NCI-H2081 treated with DMSO at 0.1 percent for 48 hours (cell line): ENCODE measurements around the gene RNF148.
"Not testable (repeated sequence)": the region's sequence is repeated elsewhere in the genome, so short reads cannot be mapped to it uniquely, and the experiment has no call there.

Experiments
- DNase-seq: peaks from one replicate; lab custom pipeline; 2025; lab: John Stamatoyannopoulos, UW

The RNF148 gene

GRCh38 chr7:122689346-122690109, 13.2 kb downstream of the RNF148 start:
- no peak for DNase-seq

- no peak for DNase-seq
Measured at GRCh38 chr7:122688400-122688998, 14.2 kb downstream of the RNF148 start.

GRCh38 chr7:122686360-122686878, 16.3 kb downstream of the RNF148 start:
- DNase-seq: no peak

- DNase-seq: no peak
Measured at GRCh38 chr7:122684504-122684903, 18.2 kb downstream of the RNF148 start.

- DNase-seq: no peak
Measured at GRCh38 chr7:122682815-122683550, 19.7 kb downstream of the RNF148 start.

- not testable (repeated sequence) for DNase-seq
Measured at GRCh38 chr7:122681186-122681585, 21.5 kb downstream of the RNF148 start.

DNA sequence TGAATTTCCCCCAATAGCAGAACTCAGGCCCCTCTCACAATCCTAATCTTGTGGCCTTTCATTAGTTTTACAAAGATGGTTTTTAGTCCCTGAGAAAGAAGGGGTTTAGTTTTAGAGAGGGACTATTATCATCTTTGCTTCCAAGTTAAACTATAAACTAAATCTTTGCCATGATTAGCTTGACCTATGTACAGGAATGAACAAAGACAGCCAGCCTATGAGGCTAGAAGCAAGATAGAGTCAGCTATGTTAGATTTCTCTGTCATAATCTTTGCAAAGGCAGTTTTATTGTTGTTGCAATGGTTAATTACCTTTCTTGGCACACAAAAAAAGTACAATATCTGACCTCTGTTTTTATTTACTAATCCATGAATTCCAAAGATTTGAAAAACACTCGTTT, 22.9 kb downstream of the RNF148 start:
- DNase-seq: no peak

GRCh38 chr7:122679269-122679709, 23.4 kb downstream of the RNF148 start:
- DNase-seq: not testable (repeated sequence)

GRCh38 chr7:122677149-122677548, 25.6 kb downstream of the RNF148 start:
- DNase-seq: no peak

DNA sequence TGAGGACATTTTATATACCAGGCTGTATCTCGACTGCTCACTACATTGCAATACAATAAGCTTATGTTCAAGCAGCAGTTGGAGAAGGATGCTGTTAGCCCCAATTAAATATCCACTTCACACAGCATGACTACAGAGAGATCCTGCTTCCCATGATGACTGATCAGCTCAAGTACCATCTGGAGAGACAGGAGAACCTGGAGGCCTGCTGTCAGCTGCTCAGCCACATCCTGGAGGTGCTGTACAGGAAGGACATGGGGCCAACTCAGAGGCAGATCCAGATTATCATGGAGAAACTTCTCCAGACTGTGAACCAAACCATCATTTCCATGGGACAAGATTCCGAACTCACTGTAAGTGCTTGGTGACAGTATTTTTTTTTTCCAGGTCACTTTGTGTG, 26.3 kb downstream of the RNF148 start:
- no peak for DNase-seq

- DNase-seq: no peak
Measured at GRCh38 chr7:122675621-122676020, 27.1 kb downstream of the RNF148 start.

DNA sequence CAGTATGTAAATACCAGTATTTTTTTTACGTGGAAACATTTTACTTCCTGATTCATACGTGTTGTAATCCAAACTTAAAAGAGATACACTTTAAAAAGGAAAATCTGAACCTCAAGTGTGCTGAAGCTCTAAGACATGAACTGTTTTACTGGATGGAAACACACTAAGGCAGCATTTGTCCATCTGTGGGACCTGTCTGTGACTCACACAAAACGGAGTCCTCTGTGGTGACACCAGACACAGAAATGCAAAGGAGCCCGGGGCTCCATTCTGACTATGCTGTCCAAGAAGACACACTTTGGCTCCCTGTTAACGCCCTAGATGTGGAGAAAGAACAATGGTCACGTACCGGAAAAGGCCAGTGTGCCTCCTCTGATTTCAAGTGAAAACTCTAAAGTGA, 27.7 kb downstream of the RNF148 start:
- DNase-seq: no peak

DNA sequence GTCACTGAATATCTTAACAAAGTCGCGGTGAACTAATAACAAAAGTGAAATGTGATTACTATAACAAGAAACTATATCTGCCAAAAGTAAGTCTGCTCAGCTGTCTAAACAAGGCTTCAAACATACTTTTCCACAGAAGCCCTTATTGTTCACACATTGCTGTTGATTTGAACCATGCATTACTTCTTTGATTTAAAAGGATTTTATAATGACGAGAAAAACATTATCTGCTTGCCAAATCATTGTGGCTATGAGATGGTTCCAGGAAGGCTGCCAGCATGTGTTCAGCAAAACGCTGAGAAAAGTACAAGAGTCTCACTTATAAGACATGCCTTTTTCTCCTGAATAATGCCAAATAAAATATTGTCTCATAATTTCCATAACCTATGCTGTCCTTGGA, 28.2 kb downstream of the RNF148 start:
- DNase-seq: no peak

GRCh38 chr7:122673951-122674350, 28.8 kb downstream of the RNF148 start:
- no peak for DNase-seq

DNA sequence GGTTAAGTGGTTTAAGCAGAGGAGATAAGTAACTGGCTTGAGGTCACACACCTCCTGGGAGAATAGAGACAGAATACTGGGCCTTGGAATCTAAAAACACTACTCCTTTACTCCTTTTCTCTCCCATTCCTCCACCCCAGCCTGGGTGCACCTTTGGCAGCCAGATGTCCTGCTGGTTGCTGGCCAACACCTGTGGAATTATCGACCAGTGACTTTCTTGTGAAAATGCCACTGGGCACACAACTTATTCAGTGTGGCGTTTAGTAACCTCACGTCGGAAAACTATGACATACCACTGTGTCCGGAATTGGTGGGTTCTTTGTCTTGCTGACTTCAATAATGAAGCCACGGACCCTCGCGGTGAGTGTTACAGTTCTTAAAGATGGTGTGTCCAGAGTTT, 30.2 kb downstream of the RNF148 start:
- no peak for DNase-seq

DNA sequence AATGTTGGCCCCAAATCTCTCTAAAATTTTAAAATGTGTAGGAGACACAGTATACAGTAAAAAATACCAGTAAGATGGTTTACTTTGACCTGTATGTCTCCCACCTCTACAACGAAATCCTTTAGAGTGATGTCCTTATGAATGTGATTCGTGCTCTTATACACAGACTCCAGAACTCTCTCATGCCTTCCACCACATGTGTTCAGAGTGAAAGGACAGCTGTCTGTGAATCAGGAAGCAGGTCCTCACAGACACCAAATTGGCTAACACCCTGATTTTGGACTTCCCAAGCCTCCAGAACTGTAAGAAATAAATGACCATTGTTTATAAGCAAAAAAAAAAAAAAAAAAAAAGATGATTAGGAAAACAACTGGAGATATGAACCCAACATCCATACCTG, 39.0 kb downstream of the RNF148 start:
- no peak for DNase-seq

- DNase-seq: no peak
Measured at GRCh38 chr7:122658856-122659255, 43.9 kb downstream of the RNF148 start.

DNA sequence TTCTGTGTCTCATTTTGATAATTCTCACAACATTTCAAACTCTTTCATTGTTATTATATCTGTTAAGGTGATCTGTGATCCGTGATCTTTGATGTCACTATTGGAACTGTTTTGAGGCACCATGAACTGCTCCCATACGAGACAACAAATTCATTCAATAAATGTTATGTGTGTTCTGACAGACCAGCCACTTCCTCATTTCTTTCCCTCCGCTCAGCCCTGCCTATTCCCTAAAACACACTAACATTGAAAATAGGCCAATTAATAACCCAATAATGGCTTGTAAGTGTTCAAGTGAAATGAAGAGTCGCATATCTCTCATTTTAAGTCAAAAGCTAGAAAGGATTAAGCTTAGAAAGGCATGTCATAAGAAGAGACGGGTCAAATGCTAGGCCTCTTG, 49.0 kb downstream of the RNF148 start:
- DNase-seq: no peak

GRCh38 chr7:122652876-122653275, 49.8 kb downstream of the RNF148 start:
- DNase-seq: no peak
